HepG2 (cell line): ENCODE measurements around the gene ETS1. TPM values are rescaled to one million over a fixed set of nuclear protein-coding genes. Genes with fewer than 3 reads are reported as not detected.

Source experiments
- BCL3 ChIP-seq: sonication (generic); formaldehyde crosslinking; IDR thresholded peaks from 2 replicates; pipeline ENCODE4 v1.5.1; 2020; ENCODE audit warnings: mild to moderate bottlenecking, missing genetic modification reagents, moderate library complexity
- CERS6 ChIP-seq: sonication (generic); formaldehyde crosslinking; IDR thresholded peaks from 2 replicates; pipeline ENCODE4 v1.5.0; 2020; ENCODE audit warnings: missing genetic modification reagents
- FOXA1 ChIP-seq, 2 experiments: fragments of 450-650 bp in 1 of 2; sonication (generic) in 1 of 2; formaldehyde crosslinking in 1 of 2; IDR thresholded peaks; 2 replicates each; pipeline versions ENCODE4 v1.4.0 to v1.6.1; 2016 to 2020; ENCODE audit warnings: missing genetic modification reagents in 1 of 2
- IRF2 ChIP-seq: IDR thresholded peaks from 2 replicates; pipeline ENCODE4 v1.6.1; 2018; ENCODE audit warnings: missing genetic modification reagents, missing compliant biosample characterization
- ZNF7 ChIP-seq: IDR thresholded peaks from 2 replicates; pipeline ENCODE4 v1.6.1; 2016; ENCODE audit warnings: missing biosample characterization, missing genetic modification reagents
- polyA plus RNA-seq, 8 experiments: library from polyadenylated mRNA; depleted of rRNA in 3 of 8; stranded (reverse) in 7 of 8; unstranded in 1 of 8; fragments of >200 nt; fragmentation: Illumina TruSeq in 4 of 8; extraction: Trizol in 4 of 8; gene quantifications; 2 replicates each; pipeline versions ENCODE4 v1.2.1 to v1.2.3, GENCODE V29; 2011 to 2016; ENCODE audit warnings: low read depth in 4 of 8, missing spikeins in 1 of 8, mixed read lengths in 1 of 8; ENCODE audit not compliant: insufficient read depth in 1 of 8
- total RNA-seq, 5 experiments: library from RNA; depleted of rRNA; stranded (reverse); fragments of >200 nt; fragmentation: Illumina TruSeq; extraction: Trizol; gene quantifications; 2 replicates each; pipeline ENCODE4 v1.2.3, GENCODE V29; 2016; ENCODE audit warnings: low read depth in 1 of 5
- TF ChIP-seq, protein P1 (sequence below): sonication (generic); formaldehyde crosslinking; IDR thresholded peaks from 2 replicates; pipeline ENCODE4 v1.4.0; 2020; ENCODE audit warnings: missing genetic modification reagents

ETS1 gene
- total and polyA plus RNA-seq, 2 of the 13 experiments (the other 11 are each of a cell fraction or from before 2014, with no cell fraction given) = 0.18 to 0.34 TPM

- TF ChIP-seq CERS6 (CRISPR knock-in tag) (no peak), FOXA1 (IDR thresholded peaks at IDR 0.05) (no peak), FOXA1 (CRISPR knock-in tag; IDR thresholded peaks at IDR 0.05) (no peak), ZNF7 (CRISPR knock-in tag) (no peak), IRF2 (CRISPR knock-in tag) (no peak), BCL3 (CRISPR knock-in tag) (no peak)
- TF ChIP-seq, protein P1, sequence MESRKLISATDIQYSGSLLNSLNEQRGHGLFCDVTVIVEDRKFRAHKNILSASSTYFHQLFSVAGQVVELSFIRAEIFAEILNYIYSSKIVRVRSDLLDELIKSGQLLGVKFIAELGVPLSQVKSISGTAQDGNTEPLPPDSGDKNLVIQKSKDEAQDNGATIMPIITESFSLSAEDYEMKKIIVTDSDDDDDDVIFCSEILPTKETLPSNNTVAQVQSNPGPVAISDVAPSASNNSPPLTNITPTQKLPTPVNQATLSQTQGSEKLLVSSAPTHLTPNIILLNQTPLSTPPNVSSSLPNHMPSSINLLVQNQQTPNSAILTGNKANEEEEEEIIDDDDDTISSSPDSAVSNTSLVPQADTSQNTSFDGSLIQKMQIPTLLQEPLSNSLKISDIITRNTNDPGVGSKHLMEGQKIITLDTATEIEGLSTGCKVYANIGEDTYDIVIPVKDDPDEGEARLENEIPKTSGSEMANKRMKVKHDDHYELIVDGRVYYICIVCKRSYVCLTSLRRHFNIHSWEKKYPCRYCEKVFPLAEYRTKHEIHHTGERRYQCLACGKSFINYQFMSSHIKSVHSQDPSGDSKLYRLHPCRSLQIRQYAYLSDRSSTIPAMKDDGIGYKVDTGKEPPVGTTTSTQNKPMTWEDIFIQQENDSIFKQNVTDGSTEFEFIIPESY (CRISPR knock-in tag) = no peak
Observed at GRCh38 chr11:128518493-128519207, 68.7 kb downstream of the ETS1 start (continued).
